Stomach (tissue), 9 donors: ENCODE data around the gene MYO18B. TPM values are rescaled to one million over a fixed set of nuclear protein-coding genes. Genes with fewer than 3 reads are reported as not detected.

Experiments
- DNase-seq, 2 donors: peaks; one replicate each; pipeline versions ENCODE4 v3.0.0 to v3.0.0-alpha.2; 2013 to 2019
- H3K27ac ChIP-seq, 5 donors: fragments of 200-600 bp in 4 of 5; sonication (generic) in 4 of 5; one replicate each; pipeline ENCODE4 v1.5.1; 2013 to 2019; ENCODE audit warnings: mild to moderate bottlenecking in 1 of 5, moderate library complexity in 1 of 5
- H3K27me3 ChIP-seq, 3 donors: fragments of 200-600 bp; sonication (generic); one replicate each; pipeline ENCODE4 v1.5.1; 2017 to 2019; ENCODE audit warnings: mixed run types in 1 of 3
- H3K36me3 ChIP-seq, 4 donors: fragments of 200-600 bp; sonication (generic); 1 replicate in 3 of 4; 2 replicates in 1 of 4; pipeline ENCODE4 v1.5.1; 2016 to 2019
- H3K4me1 ChIP-seq, 4 donors: fragments of 200-600 bp; sonication (generic); one replicate each; pipeline ENCODE4 v1.5.1; 2016 to 2019
- H3K4me3 ChIP-seq, 4 donors: fragments of 200-600 bp; sonication (generic) in 3 of 4; one replicate each; pipeline ENCODE4 v1.5.1; 2016 to 2019; ENCODE audit warnings: mild to moderate bottlenecking in 1 of 4
- H3K9me3 ChIP-seq, 4 donors: fragments of 200-600 bp; sonication (generic); one replicate each; pipeline ENCODE4 v1.5.1; 2016 to 2019
- CTCF ChIP-seq, 7 experiments: fragments of 450-650 bp in 4 of 7; fragments of 200-600 bp in 3 of 7; sonication (generic) in 3 of 7; IDR thresholded peaks; one replicate each; pipeline ENCODE4 v1.5.1; 2016 to 2019; ENCODE audit warnings: antibody characterized with exemption in 7 of 7, control low read depth in 2 of 7, mild to moderate bottlenecking in 1 of 7
- EP300 ChIP-seq: sonication (generic); formaldehyde crosslinking; IDR thresholded peaks from one replicate; pipeline ENCODE4 v1.6.1; 2017; ENCODE audit warnings: antibody characterized with exemption
- POLR2A ChIP-seq, 4 donors: fragments of 450-650 bp; IDR thresholded peaks; one replicate each; pipeline ENCODE4 v1.6.1; 2016; ENCODE audit warnings: antibody characterized with exemption in 4 of 4, control low read depth in 2 of 4, mild to moderate bottlenecking in 1 of 4, moderate library complexity in 1 of 4
- POLR2AphosphoS5 ChIP-seq, 3 donors: sonication (generic); formaldehyde crosslinking; IDR thresholded peaks; one replicate each; pipeline ENCODE4 v1.6.1; 2016; ENCODE audit warnings: antibody characterized with exemption in 3 of 3
- WGBS, 5 donors: extraction: QIAGEN DNeasy Blood & Tissue Kit in 3 of 5; methylation state at CpG; one replicate each; pipeline versions ENCODE4 v1.1.5 to v1.1.7; 2013 to 2018; 5-methylcytosine and 5-hydroxymethylcytosine counted together
- intact Hi-C: fragments of 100-400 bp; cut with DNase I; formaldehyde crosslinking; loops from one replicate; pipeline ENCODE4 v1.15.1; 2023; ENCODE audit warnings: low total_unique reads
- polyA plus RNA-seq, 3 donors: library from polyadenylated mRNA; stranded (reverse); fragments of 200-250 nt; gene quantifications; one replicate each; pipeline ENCODE4 v1.2.3, GENCODE V29; 2013
- total RNA-seq, 5 donors: library from RNA; depleted of rRNA; stranded (reverse); fragments of >200 nt; gene quantifications; one replicate each; pipeline versions ENCODE4 v1.1.0 to v1.2.3, GENCODE V29; 2014 to 2016
- donor health status: healthy with polysubstance abuse.
- donor health status: Bipolar disorder and iron deficiency.
- donor health status: healthy.

MYO18B gene
- total and polyA plus RNA-seq, 8 donors, result 0.31 to 7.6 (median 0.92) TPM; not detected in 1

- DNase-seq, result no peak
- Histone ChIP-seq H3K9me3 (peaks cover 0 to 5% (median 0%) of the 10 kb centered on the region in 4 donors), H3K4me3 (no peak overlapping the region), H3K36me3 (no peaks in the 10 kb centered on the region), H3K4me1 (no peaks in the 10 kb centered on the region), H3K27me3 (peaks cover 0 to 21% (median 0%) of the 10 kb centered on the region in 3 donors), H3K27ac (no peak overlapping the region)
- intact Hi-C loops, result no loop called here
- 36 to 46% (median 39%) methylated on average over 1 of the region's 1 CpG for WGBS, 5 donors
- TF ChIP-seq POLR2A (IDR thresholded peaks at IDR 0.05) (no peak), EP300 (no peak), POLR2AphosphoS5 (IDR thresholded peaks at IDR 0.05) (no peak), CTCF (IDR thresholded peaks at IDR 0.05) (no peak)
These were observed 274.9 kb downstream of the MYO18B start for GRCh38 chr22:26016916-26017315.

GRCh38 chr22:26017932-26018331, 275.9 kb downstream of the MYO18B start:
- WGBS, 5 donors, result 47 to 60% (median 57%) methylated on average over 5 of the region's 5 CpGs
- H3K36me3 ChIP-seq, result no peaks in the 10 kb centered on the region
- H3K4me3 ChIP-seq, result no peak overlapping the region
- H3K9me3 ChIP-seq, result peaks cover 0 to 5% (median 0%) of the 10 kb centered on the region in 4 donors
- no peak overlapping the region for H3K27ac ChIP-seq
- TF ChIP-seq POLR2AphosphoS5 (IDR thresholded peaks at IDR 0.05), result no peak
- no peaks in the 10 kb centered on the region for H3K4me1 ChIP-seq
- intact Hi-C loops, result no loop called here
- peaks cover 0 to 28% (median 0%) of the 10 kb centered on the region in 3 donors for H3K27me3 ChIP-seq
- DNase-seq, result no peak

GRCh38 chr22:26019596-26019995, 277.6 kb downstream of the MYO18B start:
- WGBS, 5 donors, result 45 to 75% (median 69%) methylated on average over 5 of the region's 5 CpGs
- no peak overlapping the region for H3K27ac ChIP-seq
- no peaks in the 10 kb centered on the region for H3K4me1 ChIP-seq
- H3K27me3 ChIP-seq, result peaks cover 0 to 28% (median 0%) of the 10 kb centered on the region in 3 donors
- H3K4me3 ChIP-seq, result no peak overlapping the region
- DNase-seq, result no peak
- intact Hi-C loops, result no loop called here
- peaks cover 0 to 10% (median 6%) of the 10 kb centered on the region in 4 donors for H3K9me3 ChIP-seq
- TF ChIP-seq CTCF (IDR thresholded peaks at IDR 0.05), result no peak
- no peak for TF ChIP-seq EP300
- TF ChIP-seq POLR2A (IDR thresholded peaks at IDR 0.05), result no peak
- no peak for TF ChIP-seq POLR2AphosphoS5 (IDR thresholded peaks at IDR 0.05)
- no peaks in the 10 kb centered on the region for H3K36me3 ChIP-seq

GRCh38 chr22:26021516-26021915, 279.5 kb downstream of the MYO18B start:
- Histone ChIP-seq H3K36me3 (no peaks in the 10 kb centered on the region), H3K4me1 (no peaks in the 10 kb centered on the region), H3K9me3 (peaks cover 0 to 14% (median 11%) of the 10 kb centered on the region in 4 donors), H3K27me3 (peaks cover 0 to 28% (median 0%) of the 10 kb centered on the region in 3 donors), H3K4me3 (no peak overlapping the region), H3K27ac (no peak overlapping the region)
- WGBS, 5 donors, result 81 to 90% (median 86%) methylated on average over 2 of the region's 2 CpGs; no CpG with 5 or more reads in 1 of the 5 donors
- DNase-seq, result no peak
- intact Hi-C loops, result no loop called here
- TF ChIP-seq CTCF (IDR thresholded peaks at IDR 0.05) (no peak), EP300 (no peak), POLR2AphosphoS5 (IDR thresholded peaks at IDR 0.05) (no peak), POLR2A (IDR thresholded peaks at IDR 0.05) (no peak)

GRCh38 chr22:26023104-26023775, 281.3 kb downstream of the MYO18B start:
- whole genome bisulfite sequencing, 5 donors, result 63 to 77% (median 69%) methylated on average over 9 of the region's 9 CpGs
- no peaks in the 10 kb centered on the region for H3K36me3 ChIP-seq
- no peaks in the 10 kb centered on the region for H3K4me1 ChIP-seq
- peaks cover 0 to 27% (median 0%) of the 10 kb centered on the region in 3 donors for H3K27me3 ChIP-seq
- peaks cover 0 to 18% (median 12%) of the 10 kb centered on the region in 4 donors for H3K9me3 ChIP-seq
- no peak overlapping the region for H3K27ac ChIP-seq
- TF ChIP-seq POLR2AphosphoS5 (IDR thresholded peaks at IDR 0.05) (no peak), CTCF (IDR thresholded peaks at IDR 0.05) (no peak), POLR2A (IDR thresholded peaks at IDR 0.05) (no peak)
- intact Hi-C loops, result no loop called here
- H3K4me3 ChIP-seq, result no peak overlapping the region
- DNase-seq, result no peak
